Epithelial cell of esophagus (primary cell): Measurements from ENCODE around the gene MAN2A2.

Source experiments
- DNase-seq: peaks from one replicate; pipeline ENCODE4 v3.0.0; 2010; ENCODE audit warnings: low read depth
- H3K4me3 ChIP-seq: 2 replicates; pipeline ENCODE4 v1.5.1; 2011; ENCODE audit warnings: mild to moderate bottlenecking, low read length, control low read depth
- CTCF ChIP-seq: IDR thresholded peaks from 2 replicates; pipeline ENCODE4 v1.5.1; 2011; ENCODE audit warnings: low read depth, mild to moderate bottlenecking, low read length, control low read depth, inconsistent platforms; ENCODE audit not compliant: insufficient read depth; ENCODE audit errors: missing control alignments

Gene MAN2A2

GRCh38 chr15:90955624-90956273, 52.6 kb downstream of the MAN2A2 start:
- no peak for DNase-seq
- H3K4me3 ChIP-seq: peak overlapping the region; percentile 90
- no peak for TF ChIP-seq CTCF

- peak; percentile 66 for DNase-seq
- H3K4me3 ChIP-seq: peak overlapping the region; percentile 90
- peak; percentile 62 for TF ChIP-seq CTCF
Observed at GRCh38 chr15:90956274-90957030, 53.4 kb downstream of the MAN2A2 start.

GRCh38 chr15:90957031-90957790, 54.1 kb downstream of the MAN2A2 start:
- no peak for TF ChIP-seq CTCF
- peak; percentile 40 for DNase-seq

GRCh38 chr15:90957791-90958190, 54.7 kb downstream of the MAN2A2 start:
- TF ChIP-seq CTCF: no peak
- DNase-seq: no peak
- peak overlapping the region; percentile 90 for H3K4me3 ChIP-seq

More at GRCh38 chr15:90957031-90957790, 54.1 kb downstream of the MAN2A2 start:
- peak overlapping the region; percentile 90 for H3K4me3 ChIP-seq

GRCh38 chr15:90959028-90959595, 56.0 kb downstream of the MAN2A2 start:
- no peak for TF ChIP-seq CTCF
- H3K4me3 ChIP-seq: no peak overlapping the region
- DNase-seq: no peak

- TF ChIP-seq CTCF: no peak
- DNase-seq: no peak
- no peak overlapping the region for H3K4me3 ChIP-seq
Observed at GRCh38 chr15:90959894-90960293, 56.8 kb downstream of the MAN2A2 start.
